HepG2 (cell line): ENCODE results near the gene FGFR3. TPM values are rescaled to one million over a fixed set of nuclear protein-coding genes. Genes with fewer than 3 reads are reported as not detected.
A peak's percentile ranks its signal among the peaks of the same experiment; 100 is the strongest.

Experiments
- BRCA1 ChIP-seq: sonication (generic); formaldehyde crosslinking; IDR thresholded peaks from 2 replicates; pipeline ENCODE4 v1.4.0; 2020; ENCODE audit warnings: missing genetic modification reagents
- CBFB ChIP-seq: sonication (generic); formaldehyde crosslinking; IDR thresholded peaks from 2 replicates; pipeline ENCODE4 v1.4.0; 2020; ENCODE audit warnings: missing genetic modification reagents
- ERF ChIP-seq: IDR thresholded peaks from 2 replicates; pipeline ENCODE4 v1.6.1; 2018; ENCODE audit warnings: missing biosample characterization, missing genetic modification reagents
- JUNB ChIP-seq: sonication (generic); formaldehyde crosslinking; IDR thresholded peaks from 2 replicates; pipeline ENCODE4 v1.8.0; 2022; ENCODE audit warnings: missing genetic modification reagents, mild to moderate bottlenecking, borderline replicate concordance
- SIN3A ChIP-seq: IDR thresholded peaks from 2 replicates; pipeline ENCODE4 v1.6.1; 2011; ENCODE audit warnings: low read depth, mild to moderate bottlenecking, control low read depth, low read length, borderline replicate concordance
- ZBTB8A ChIP-seq: sonication (generic); formaldehyde crosslinking; IDR thresholded peaks from 2 replicates; pipeline ENCODE4 v1.4.0; 2020; ENCODE audit warnings: mild to moderate bottlenecking, low read depth, missing genetic modification reagents, borderline replicate concordance
- ZNF101 ChIP-seq: sonication (generic); formaldehyde crosslinking; IDR thresholded peaks from 2 replicates; pipeline ENCODE4 v1.4.0; 2020; ENCODE audit warnings: mild to moderate bottlenecking, low read depth, missing genetic modification reagents, borderline replicate concordance
- ZNF598 ChIP-seq: sonication (generic); formaldehyde crosslinking; IDR thresholded peaks from 2 replicates; pipeline ENCODE4 v1.5.1; 2020; ENCODE audit warnings: mild to moderate bottlenecking, missing genetic modification reagents, borderline replicate concordance
- ZNF619 ChIP-seq: sonication (generic); formaldehyde crosslinking; IDR thresholded peaks from 2 replicates; pipeline ENCODE4 v1.4.0; 2020; ENCODE audit warnings: mild to moderate bottlenecking, missing genetic modification reagents
- ZNF746 ChIP-seq: sonication (generic); formaldehyde crosslinking; IDR thresholded peaks from 2 replicates; pipeline ENCODE4 v1.8.0; 2022; ENCODE audit warnings: mild to moderate bottlenecking, missing genetic modification reagents
- ZNF747 ChIP-seq: sonication (generic); formaldehyde crosslinking; IDR thresholded peaks from 2 replicates; pipeline ENCODE4 v1.8.1; 2023; ENCODE audit warnings: missing genetic modification reagents, mild to moderate bottlenecking, borderline replicate concordance
- ZNF777 ChIP-seq: sonication (generic); formaldehyde crosslinking; IDR thresholded peaks from 2 replicates; pipeline ENCODE4 v1.4.0; 2020; ENCODE audit warnings: missing genetic modification reagents
- ZSCAN21 ChIP-seq: sonication (generic); formaldehyde crosslinking; IDR thresholded peaks from 2 replicates; pipeline ENCODE4 v1.8.0; 2022; ENCODE audit warnings: mild to moderate bottlenecking, missing genetic modification reagents, moderate library complexity, borderline replicate concordance
- polyA plus RNA-seq, 8 experiments: library from polyadenylated mRNA; depleted of rRNA in 3 of 8; stranded (reverse) in 7 of 8; unstranded in 1 of 8; fragments of >200 nt; fragmentation: Illumina TruSeq in 4 of 8; extraction: Trizol in 4 of 8; gene quantifications; 2 replicates each; pipeline versions ENCODE4 v1.2.1 to v1.2.3, GENCODE V29; 2011 to 2016; ENCODE audit warnings: low read depth in 4 of 8, missing spikeins in 1 of 8, mixed read lengths in 1 of 8; ENCODE audit not compliant: insufficient read depth in 1 of 8
- total RNA-seq, 5 experiments: library from RNA; depleted of rRNA; stranded (reverse); fragments of >200 nt; fragmentation: Illumina TruSeq; extraction: Trizol; gene quantifications; 2 replicates each; pipeline ENCODE4 v1.2.3, GENCODE V29; 2016; ENCODE audit warnings: low read depth in 1 of 5
- TF ChIP-seq, protein P1 (sequence below): sonication (generic); formaldehyde crosslinking; IDR thresholded peaks from 2 replicates; pipeline ENCODE4 v1.4.0; 2020; ENCODE audit warnings: missing genetic modification reagents
- TF ChIP-seq, protein P2 (sequence below): sonication (generic); formaldehyde crosslinking; IDR thresholded peaks from 2 replicates; pipeline ENCODE4 v1.8.1; 2023; ENCODE audit warnings: missing genetic modification reagents, inconsistent platforms, borderline replicate concordance
- TF ChIP-seq, protein P3 (sequence below): sonication (generic); formaldehyde crosslinking; IDR thresholded peaks from 2 replicates; pipeline ENCODE4 v1.5.0; 2020; ENCODE audit warnings: missing genetic modification reagents
- TF ChIP-seq, protein P4 (sequence below): sonication (generic); formaldehyde crosslinking; IDR thresholded peaks from 2 replicates; pipeline ENCODE4 v1.9.0; 2021; ENCODE audit warnings: missing genetic modification reagents, borderline replicate concordance

Gene FGFR3
- total and polyA plus RNA-seq, 2 of the 13 experiments (the other 11 are each of a cell fraction or from before 2014, with no cell fraction given), result 103 to 109 TPM

DNA sequence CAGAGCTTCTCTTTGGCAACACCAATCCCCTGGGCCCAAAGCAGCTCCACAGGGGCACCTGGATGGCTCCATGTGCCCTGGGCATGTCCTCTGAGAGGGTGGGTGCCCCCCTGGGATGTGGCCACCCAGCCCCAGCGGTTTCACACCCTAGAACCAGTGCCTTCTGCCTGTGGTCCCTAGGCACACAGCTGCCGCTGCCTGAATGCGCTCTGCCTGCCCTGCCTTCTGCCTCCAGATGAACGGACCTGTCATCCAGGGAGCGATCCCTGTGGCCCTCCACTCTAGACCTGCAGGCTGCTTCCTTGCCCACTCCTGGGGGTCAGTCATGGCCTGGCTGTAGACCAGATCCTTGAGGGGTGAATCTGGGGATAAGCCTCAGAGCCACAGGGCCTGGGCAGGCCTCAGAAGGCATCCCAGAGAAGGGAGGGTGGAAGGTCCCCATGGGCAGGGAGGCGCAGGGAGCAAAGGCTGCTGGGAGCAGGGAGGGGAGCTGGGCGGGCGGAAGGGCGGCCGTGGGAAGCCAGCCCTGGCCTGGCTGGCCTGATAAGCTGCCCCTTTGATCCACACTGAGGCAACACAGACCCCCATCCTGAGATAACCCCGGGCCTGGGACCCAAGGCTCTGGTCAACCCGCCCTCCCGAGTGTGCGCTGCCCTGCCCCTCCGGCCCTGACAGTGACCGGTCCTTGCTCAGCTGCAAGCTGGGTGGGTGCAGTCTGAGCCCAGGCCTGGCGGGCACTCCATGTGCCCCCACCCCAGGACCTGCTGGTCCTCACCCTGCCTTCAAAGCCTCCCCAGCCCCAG is 8.1 kb upstream of the FGFR3 start (continued):
- TF ChIP-seq, protein P1, sequence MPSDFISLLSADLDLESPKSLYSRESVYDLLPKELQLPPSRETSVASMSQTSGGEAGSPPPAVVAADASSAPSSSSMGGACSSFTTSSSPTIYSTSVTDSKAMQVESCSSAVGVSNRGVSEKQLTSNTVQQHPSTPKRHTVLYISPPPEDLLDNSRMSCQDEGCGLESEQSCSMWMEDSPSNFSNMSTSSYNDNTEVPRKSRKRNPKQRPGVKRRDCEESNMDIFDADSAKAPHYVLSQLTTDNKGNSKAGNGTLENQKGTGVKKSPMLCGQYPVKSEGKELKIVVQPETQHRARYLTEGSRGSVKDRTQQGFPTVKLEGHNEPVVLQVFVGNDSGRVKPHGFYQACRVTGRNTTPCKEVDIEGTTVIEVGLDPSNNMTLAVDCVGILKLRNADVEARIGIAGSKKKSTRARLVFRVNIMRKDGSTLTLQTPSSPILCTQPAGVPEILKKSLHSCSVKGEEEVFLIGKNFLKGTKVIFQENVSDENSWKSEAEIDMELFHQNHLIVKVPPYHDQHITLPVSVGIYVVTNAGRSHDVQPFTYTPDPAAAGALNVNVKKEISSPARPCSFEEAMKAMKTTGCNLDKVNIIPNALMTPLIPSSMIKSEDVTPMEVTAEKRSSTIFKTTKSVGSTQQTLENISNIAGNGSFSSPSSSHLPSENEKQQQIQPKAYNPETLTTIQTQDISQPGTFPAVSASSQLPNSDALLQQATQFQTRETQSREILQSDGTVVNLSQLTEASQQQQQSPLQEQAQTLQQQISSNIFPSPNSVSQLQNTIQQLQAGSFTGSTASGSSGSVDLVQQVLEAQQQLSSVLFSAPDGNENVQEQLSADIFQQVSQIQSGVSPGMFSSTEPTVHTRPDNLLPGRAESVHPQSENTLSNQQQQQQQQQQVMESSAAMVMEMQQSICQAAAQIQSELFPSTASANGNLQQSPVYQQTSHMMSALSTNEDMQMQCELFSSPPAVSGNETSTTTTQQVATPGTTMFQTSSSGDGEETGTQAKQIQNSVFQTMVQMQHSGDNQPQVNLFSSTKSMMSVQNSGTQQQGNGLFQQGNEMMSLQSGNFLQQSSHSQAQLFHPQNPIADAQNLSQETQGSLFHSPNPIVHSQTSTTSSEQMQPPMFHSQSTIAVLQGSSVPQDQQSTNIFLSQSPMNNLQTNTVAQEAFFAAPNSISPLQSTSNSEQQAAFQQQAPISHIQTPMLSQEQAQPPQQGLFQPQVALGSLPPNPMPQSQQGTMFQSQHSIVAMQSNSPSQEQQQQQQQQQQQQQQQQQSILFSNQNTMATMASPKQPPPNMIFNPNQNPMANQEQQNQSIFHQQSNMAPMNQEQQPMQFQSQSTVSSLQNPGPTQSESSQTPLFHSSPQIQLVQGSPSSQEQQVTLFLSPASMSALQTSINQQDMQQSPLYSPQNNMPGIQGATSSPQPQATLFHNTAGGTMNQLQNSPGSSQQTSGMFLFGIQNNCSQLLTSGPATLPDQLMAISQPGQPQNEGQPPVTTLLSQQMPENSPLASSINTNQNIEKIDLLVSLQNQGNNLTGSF (CRISPR knock-in tag), result peak; percentile 61; the same call in 1 of the 2 replicates
- TF ChIP-seq, protein P2, sequence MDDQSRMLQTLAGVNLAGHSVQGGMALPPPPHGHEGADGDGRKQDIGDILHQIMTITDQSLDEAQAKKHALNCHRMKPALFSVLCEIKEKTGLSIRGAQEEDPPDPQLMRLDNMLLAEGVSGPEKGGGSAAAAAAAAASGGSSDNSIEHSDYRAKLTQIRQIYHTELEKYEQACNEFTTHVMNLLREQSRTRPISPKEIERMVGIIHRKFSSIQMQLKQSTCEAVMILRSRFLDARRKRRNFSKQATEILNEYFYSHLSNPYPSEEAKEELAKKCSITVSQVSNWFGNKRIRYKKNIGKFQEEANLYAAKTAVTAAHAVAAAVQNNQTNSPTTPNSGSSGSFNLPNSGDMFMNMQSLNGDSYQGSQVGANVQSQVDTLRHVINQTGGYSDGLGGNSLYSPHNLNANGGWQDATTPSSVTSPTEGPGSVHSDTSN (CRISPR knock-in tag), result no peak; the same call in 1 of the 2 replicates
- TF ChIP-seq ZNF598 (peak; percentile 35; the same call in 1 of the 2 replicates), ZNF746 (CRISPR knock-in tag) (peak; percentile 99), SIN3A (peak; percentile 57; the same call in 1 of the 2 replicates), ZNF101 (CRISPR knock-in tag) (no peak), CBFB (CRISPR knock-in tag) (peak; percentile 37; the same call in 1 of the 2 replicates), BRCA1 (CRISPR knock-in tag) (no peak), ZSCAN21 (peak; percentile 71; the same call in 1 of the 2 replicates), ERF (CRISPR knock-in tag) (peak; percentile 63; the same call in 1 of the 2 replicates), JUNB (CRISPR knock-in tag) (no peak), ZBTB8A (CRISPR knock-in tag) (no peak; the same call in 1 of the 2 replicates), ZNF777 (CRISPR knock-in tag) (no peak), ZNF747 (CRISPR knock-in tag) (no peak; the same call in 1 of the 2 replicates), ZNF619 (CRISPR knock-in tag) (no peak)
- TF ChIP-seq, protein P3, sequence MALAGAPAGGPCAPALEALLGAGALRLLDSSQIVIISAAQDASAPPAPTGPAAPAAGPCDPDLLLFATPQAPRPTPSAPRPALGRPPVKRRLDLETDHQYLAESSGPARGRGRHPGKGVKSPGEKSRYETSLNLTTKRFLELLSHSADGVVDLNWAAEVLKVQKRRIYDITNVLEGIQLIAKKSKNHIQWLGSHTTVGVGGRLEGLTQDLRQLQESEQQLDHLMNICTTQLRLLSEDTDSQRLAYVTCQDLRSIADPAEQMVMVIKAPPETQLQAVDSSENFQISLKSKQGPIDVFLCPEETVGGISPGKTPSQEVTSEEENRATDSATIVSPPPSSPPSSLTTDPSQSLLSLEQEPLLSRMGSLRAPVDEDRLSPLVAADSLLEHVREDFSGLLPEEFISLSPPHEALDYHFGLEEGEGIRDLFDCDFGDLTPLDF (CRISPR knock-in tag), result no peak
- TF ChIP-seq, protein P4, sequence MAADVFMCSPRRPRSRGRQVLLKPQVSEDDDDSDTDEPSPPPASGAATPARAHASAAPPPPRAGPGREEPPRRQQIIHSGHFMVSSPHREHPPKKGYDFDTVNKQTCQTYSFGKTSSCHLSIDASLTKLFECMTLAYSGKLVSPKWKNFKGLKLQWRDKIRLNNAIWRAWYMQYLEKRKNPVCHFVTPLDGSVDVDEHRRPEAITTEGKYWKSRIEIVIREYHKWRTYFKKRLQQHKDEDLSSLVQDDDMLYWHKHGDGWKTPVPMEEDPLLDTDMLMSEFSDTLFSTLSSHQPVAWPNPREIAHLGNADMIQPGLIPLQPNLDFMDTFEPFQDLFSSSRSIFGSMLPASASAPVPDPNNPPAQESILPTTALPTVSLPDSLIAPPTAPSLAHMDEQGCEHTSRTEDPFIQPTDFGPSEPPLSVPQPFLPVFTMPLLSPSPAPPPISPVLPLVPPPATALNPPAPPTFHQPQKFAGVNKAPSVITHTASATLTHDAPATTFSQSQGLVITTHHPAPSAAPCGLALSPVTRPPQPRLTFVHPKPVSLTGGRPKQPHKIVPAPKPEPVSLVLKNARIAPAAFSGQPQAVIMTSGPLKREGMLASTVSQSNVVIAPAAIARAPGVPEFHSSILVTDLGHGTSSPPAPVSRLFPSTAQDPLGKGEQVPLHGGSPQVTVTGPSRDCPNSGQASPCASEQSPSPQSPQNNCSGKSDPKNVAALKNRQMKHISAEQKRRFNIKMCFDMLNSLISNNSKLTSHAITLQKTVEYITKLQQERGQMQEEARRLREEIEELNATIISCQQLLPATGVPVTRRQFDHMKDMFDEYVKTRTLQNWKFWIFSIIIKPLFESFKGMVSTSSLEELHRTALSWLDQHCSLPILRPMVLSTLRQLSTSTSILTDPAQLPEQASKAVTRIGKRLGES, result no peak
